ENCODE measurements around the gene PACSIN1.

Gene PACSIN1

GRCh38 chr6:34572021-34572420 is 106.1 kb downstream of the PACSIN1 start:
- Histone ChIP-seq H3K4me3 (ENCODE audit: insufficient read depth, low read length, poor library complexity, severe bottlenecking) (no peak overlapping the region), H3K27me3 (ENCODE audit: low read length) (no peaks in the 10 kb centered on the region), H3K9me3 (ENCODE audit: insufficient read depth, low read length) (no peaks in the 10 kb centered on the region), H2AFZ (ENCODE audit: low read depth, low read length, severe bottlenecking) (no peak overlapping the region), H3K9me2 (replicated peaks; ENCODE audit: insufficient read depth, low read length) (no peaks in the 10 kb centered on the region), H3K4me2 (ENCODE audit: low read depth, low read length, poor library complexity, severe bottlenecking) (no peak overlapping the region), H3K9ac (ENCODE audit: low read length) (no peak overlapping the region), H3K36me3 (ENCODE audit: low read length) (no peaks in the 10 kb centered on the region), H3K27ac (ENCODE audit: low read depth, low read length) (no peak overlapping the region), H4K20me1 (ENCODE audit: low read depth, low read length) (no peaks in the 10 kb centered on the region), H3F3A (ENCODE audit: insufficient read depth) (no peaks in the 10 kb centered on the region), H3K79me2 (ENCODE audit: insufficient read depth, low read length) (no peaks in the 10 kb centered on the region)
- no peak for TF ChIP-seq EZH2phosphoT487 (conservative IDR thresholded peaks at IDR 0.05; ENCODE audit: low read length)
- no peak for TF ChIP-seq CTCF (IDR thresholded peaks at IDR 0.05; ENCODE audit: insufficient read depth, low read length, poor library complexity, severe bottlenecking)

GRCh38 chr6:34572585-34572984 is 106.7 kb downstream of the PACSIN1 start:
- Histone ChIP-seq H3K9me3 (ENCODE audit: insufficient read depth, low read length) (no peaks in the 10 kb centered on the region), H3K4me2 (ENCODE audit: low read depth, low read length, poor library complexity, severe bottlenecking) (no peak overlapping the region), H3K9ac (ENCODE audit: low read length) (no peak overlapping the region), H3K4me3 (ENCODE audit: insufficient read depth, low read length, poor library complexity, severe bottlenecking) (no peak overlapping the region), H3K9me2 (replicated peaks; ENCODE audit: insufficient read depth, low read length) (no peaks in the 10 kb centered on the region), H3K79me2 (ENCODE audit: insufficient read depth, low read length) (no peaks in the 10 kb centered on the region), H3K27ac (ENCODE audit: low read depth, low read length) (no peak overlapping the region), H2AFZ (ENCODE audit: low read depth, low read length, severe bottlenecking) (no peak overlapping the region), H3K36me3 (ENCODE audit: low read length) (no peaks in the 10 kb centered on the region), H3K27me3 (ENCODE audit: low read length) (no peaks in the 10 kb centered on the region), H4K20me1 (ENCODE audit: low read depth, low read length) (no peaks in the 10 kb centered on the region), H3F3A (ENCODE audit: insufficient read depth) (no peaks in the 10 kb centered on the region)
- TF ChIP-seq EZH2phosphoT487 (conservative IDR thresholded peaks at IDR 0.05; ENCODE audit: low read length) (no peak), CTCF (IDR thresholded peaks at IDR 0.05; ENCODE audit: insufficient read depth, low read length, poor library complexity, severe bottlenecking) (no peak)

- Histone ChIP-seq H3K4me2 (ENCODE audit: low read depth, low read length, poor library complexity, severe bottlenecking) (no peak overlapping the region), H3K27ac (ENCODE audit: low read depth, low read length) (no peak overlapping the region), H2AFZ (ENCODE audit: low read depth, low read length, severe bottlenecking) (no peak overlapping the region), H3K9me2 (replicated peaks; ENCODE audit: insufficient read depth, low read length) (no peaks in the 10 kb centered on the region), H4K20me1 (ENCODE audit: low read depth, low read length) (no peaks in the 10 kb centered on the region), H3K36me3 (ENCODE audit: low read length) (no peaks in the 10 kb centered on the region), H3K27me3 (ENCODE audit: low read length) (no peaks in the 10 kb centered on the region), H3F3A (ENCODE audit: insufficient read depth) (no peaks in the 10 kb centered on the region), H3K4me3 (ENCODE audit: insufficient read depth, low read length, poor library complexity, severe bottlenecking) (no peak overlapping the region), H3K9me3 (ENCODE audit: insufficient read depth, low read length) (no peaks in the 10 kb centered on the region), H3K9ac (ENCODE audit: low read length) (no peak overlapping the region), H3K79me2 (ENCODE audit: insufficient read depth, low read length) (no peaks in the 10 kb centered on the region)
- TF ChIP-seq EZH2phosphoT487 (conservative IDR thresholded peaks at IDR 0.05; ENCODE audit: low read length), result no peak
- no peak for TF ChIP-seq CTCF (IDR thresholded peaks at IDR 0.05; ENCODE audit: insufficient read depth, low read length, poor library complexity, severe bottlenecking)
These were observed 107.8 kb downstream of the PACSIN1 start for GRCh38 chr6:34573567-34574183.

Data from SU-DHL-6 (cell line).